Esophagus muscularis mucosa (tissue), 4 donors: ENCODE measurements around the gene SYNPO2. TPM values are rescaled to one million over a fixed set of nuclear protein-coding genes. Genes with fewer than 3 reads are reported as not detected.

Experiments used
- DNase-seq: peaks from one replicate; pipeline ENCODE4 v3.0.0-alpha.2; 2017; ENCODE audit errors: extremely low spot score
- H3K27ac ChIP-seq, 4 donors: fragments of 200-600 bp; sonication (generic); replicated peaks in 1 of 4; 1 replicate in 3 of 4; 2 replicates in 1 of 4; pipeline ENCODE4 v1.5.1; 2016 to 2019; ENCODE audit warnings: mild to moderate bottlenecking in 1 of 4
- H3K27me3 ChIP-seq, 4 donors: fragments of 200-600 bp; sonication (generic); one replicate each; pipeline versions ENCODE4 v1.5.1 to v1.6.0; 2016 to 2019
- H3K36me3 ChIP-seq, 4 donors: fragments of 200-600 bp; sonication (generic); one replicate each; pipeline ENCODE4 v1.5.1; 2016 to 2019
- H3K4me1 ChIP-seq, 4 donors: fragments of 200-600 bp; sonication (generic); one replicate each; pipeline ENCODE4 v1.5.1; 2016 to 2019
- H3K4me3 ChIP-seq, 4 donors: fragments of 200-600 bp; sonication (generic); 1 replicate in 2 of 4; 2 replicates in 2 of 4; pipeline ENCODE4 v1.5.1; 2016 to 2019; ENCODE audit warnings: mild to moderate bottlenecking in 4 of 4, moderate library complexity in 1 of 4
- H3K9me3 ChIP-seq, 4 donors: fragments of 200-600 bp; sonication (generic); 1 replicate in 3 of 4; 2 replicates in 1 of 4; pipeline ENCODE4 v1.5.1; 2016 to 2019
- CTCF ChIP-seq, 3 experiments: fragments of 200-600 bp in 2 of 3; fragments of 450-650 bp in 1 of 3; sonication (generic) in 2 of 3; IDR thresholded peaks; one replicate each; pipeline ENCODE4 v1.5.1; 2017 to 2019; ENCODE audit warnings: antibody characterized with exemption in 3 of 3, mild to moderate bottlenecking in 2 of 3, moderate library complexity in 1 of 3
- EP300 ChIP-seq: sonication (generic); formaldehyde crosslinking; IDR thresholded peaks from one replicate; pipeline ENCODE4 v1.6.1; 2017; ENCODE audit warnings: antibody characterized with exemption
- POLR2A ChIP-seq: fragments of 450-650 bp; IDR thresholded peaks from one replicate; pipeline ENCODE4 v1.6.1; 2017; ENCODE audit warnings: antibody characterized with exemption, moderate library complexity, mild to moderate bottlenecking, low read depth
- POLR2AphosphoS5 ChIP-seq, 2 donors: sonication (generic); formaldehyde crosslinking; IDR thresholded peaks; one replicate each; pipeline ENCODE4 v1.6.1; 2017; ENCODE audit warnings: antibody characterized with exemption in 2 of 2
- WGBS: methylation state at CpG from one replicate; pipeline ENCODE4 v1.1.5; 2018; 5-methylcytosine and 5-hydroxymethylcytosine counted together
- intact Hi-C: fragments of 100-400 bp; cut with DNase I; formaldehyde crosslinking; loops from one replicate; pipeline ENCODE4 v1.15.1; 2023
- total RNA-seq, 4 donors: library from RNA; depleted of rRNA; stranded (reverse); fragments of >200 nt; gene quantifications; one replicate each; pipeline versions ENCODE4 v1.1.0 to v1.2.1, GENCODE V29; 2016

SYNPO2 gene
- total RNA-seq, 4 donors from 2014 or later: 2,073 to 2,783 (median 2,517) TPM

DNA sequence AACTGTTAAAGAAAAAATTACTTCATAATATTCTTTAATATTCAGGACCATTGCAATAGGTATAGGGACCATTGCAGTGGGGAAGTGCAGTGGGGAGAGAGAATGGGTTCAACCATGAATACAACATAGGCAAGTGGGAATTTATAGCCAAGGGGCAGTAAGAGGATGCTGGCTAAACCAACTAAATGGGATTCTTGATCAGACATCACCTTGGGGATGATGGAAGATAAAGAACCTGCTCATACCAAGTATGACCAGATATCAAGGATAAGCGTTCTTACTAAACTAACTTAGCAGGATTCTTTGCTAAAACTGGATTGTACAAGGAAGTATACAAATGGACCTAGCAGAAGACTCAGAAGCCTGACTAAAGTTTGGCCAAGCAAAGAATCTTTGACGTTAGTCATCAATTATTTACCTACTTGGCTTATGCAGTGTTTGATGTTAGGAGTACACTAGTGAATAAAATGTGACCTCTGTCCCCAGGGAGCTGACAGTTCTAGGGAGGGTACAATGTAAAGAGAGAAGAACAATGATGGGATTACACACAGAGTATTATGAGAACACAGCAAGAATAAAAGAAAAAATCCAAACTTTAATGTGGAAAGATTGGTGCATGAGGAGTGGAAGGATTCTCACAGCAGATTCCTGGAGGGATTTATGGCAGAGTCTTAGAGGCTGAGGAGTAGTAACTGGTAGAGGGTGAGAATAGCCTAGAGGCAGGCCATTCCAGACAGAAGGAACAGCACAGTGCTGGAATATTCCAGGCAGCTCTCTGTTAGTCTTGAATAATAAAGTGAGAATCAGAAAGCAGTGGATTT lies 192.3 kb downstream of the SYNPO2 start:
- intact Hi-C loops: no loop called here
- Histone ChIP-seq H3K36me3 (no peaks in the 10 kb centered on the region), H3K27me3 (no peaks in the 10 kb centered on the region), H3K4me1 (no peaks in the 10 kb centered on the region), H3K9me3 (peaks cover 0 to 5% (median 3%) of the 10 kb centered on the region in 4 donors), H3K27ac (no peak overlapping the region), H3K4me3 (no peak overlapping the region)
- DNase-seq: no peak
- TF ChIP-seq EP300 (no peak), CTCF (IDR thresholded peaks at IDR 0.05) (no peak), POLR2AphosphoS5 (IDR thresholded peaks at IDR 0.05) (no peak), POLR2A (no peak)
- WGBS: 83% methylated on average over 2 of the region's 2 CpGs

- DNase-seq: no peak
- TF ChIP-seq POLR2AphosphoS5 (IDR thresholded peaks at IDR 0.05) (no peak), EP300 (no peak), CTCF (IDR thresholded peaks at IDR 0.05) (no peak), POLR2A (no peak)
- no peaks in the 10 kb centered on the region for H3K4me1 ChIP-seq
- no peak overlapping the region for H3K27ac ChIP-seq
- WGBS: 67% methylated on average over 1 of the region's 1 CpG
- no peak overlapping the region for H3K4me3 ChIP-seq
- peaks cover 0 to 5% (median 3%) of the 10 kb centered on the region in 4 donors for H3K9me3 ChIP-seq
- no peaks in the 10 kb centered on the region for H3K27me3 ChIP-seq
- H3K36me3 ChIP-seq: no peaks in the 10 kb centered on the region
- intact Hi-C loops: no loop called here
Observed at GRCh38 chr4:119081542-119081859, 192.8 kb downstream of the SYNPO2 start.

GRCh38 chr4:119081943-119082342 lies 193.3 kb downstream of the SYNPO2 start:
- H3K4me3 ChIP-seq: no peak overlapping the region
- no peak overlapping the region for H3K27ac ChIP-seq
- H3K36me3 ChIP-seq: no peaks in the 10 kb centered on the region
- H3K4me1 ChIP-seq: no peaks in the 10 kb centered on the region
- no peak for DNase-seq
- 38% methylated on average over 3 of the region's 3 CpGs for WGBS
- TF ChIP-seq EP300 (no peak), CTCF (IDR thresholded peaks at IDR 0.05) (no peak), POLR2A (no peak), POLR2AphosphoS5 (IDR thresholded peaks at IDR 0.05) (no peak)
- intact Hi-C loops: no loop called here
- H3K27me3 ChIP-seq: no peaks in the 10 kb centered on the region
- peaks cover 0 to 5% (median 3%) of the 10 kb centered on the region in 4 donors for H3K9me3 ChIP-seq

- intact Hi-C loops: no loop called here
- H3K27me3 ChIP-seq: no peaks in the 10 kb centered on the region
- TF ChIP-seq POLR2AphosphoS5 (IDR thresholded peaks at IDR 0.05) (no peak), CTCF (IDR thresholded peaks at IDR 0.05) (no peak), POLR2A (no peak), EP300 (no peak)
- H3K9me3 ChIP-seq: peaks cover 0 to 5% (median 3%) of the 10 kb centered on the region in 4 donors
- WGBS: 67% methylated on average over 2 of the region's 2 CpGs
- no peak overlapping the region for H3K27ac ChIP-seq
- no peaks in the 10 kb centered on the region for H3K36me3 ChIP-seq
- no peak for DNase-seq
- H3K4me3 ChIP-seq: no peak overlapping the region
- H3K4me1 ChIP-seq: no peaks in the 10 kb centered on the region
Observed at GRCh38 chr4:119082661-119083060, 194.0 kb downstream of the SYNPO2 start.
